NCI-H2227 treated with DMSO at 0.1 percent for 48 hours (cell line): ENCODE measurements around the gene ZNF599.

Source experiments
- DNase-seq: peaks from one replicate; lab custom pipeline; 2025; lab: John Stamatoyannopoulos, UW

Gene ZNF599

GRCh38 chr19:34744896-34745690 is 27.9 kb downstream of the ZNF599 start:
- DNase-seq: no peak

- DNase-seq: no peak
Measured at GRCh38 chr19:34734537-34735103, 38.4 kb downstream of the ZNF599 start.

- peak; percentile 100 for DNase-seq
Measured at GRCh38 chr19:34733746-34734536, 39.1 kb downstream of the ZNF599 start, which contains the start of gene ZNF181. Gene ZNF181 (plus strand): TSS chr19:34734243. CDS start chr19:34735038, 795 bp downstream.

GRCh38 chr19:34733266-34733745 is 39.7 kb downstream of the ZNF599 start:
- DNase-seq: peak; percentile 100

GRCh38 chr19:34732612-34733211 is 40.3 kb downstream of the ZNF599 start:
- DNase-seq: peak; percentile 37

- no peak for DNase-seq
Measured at GRCh38 chr19:34731964-34732363, 41.1 kb downstream of the ZNF599 start.

DNA sequence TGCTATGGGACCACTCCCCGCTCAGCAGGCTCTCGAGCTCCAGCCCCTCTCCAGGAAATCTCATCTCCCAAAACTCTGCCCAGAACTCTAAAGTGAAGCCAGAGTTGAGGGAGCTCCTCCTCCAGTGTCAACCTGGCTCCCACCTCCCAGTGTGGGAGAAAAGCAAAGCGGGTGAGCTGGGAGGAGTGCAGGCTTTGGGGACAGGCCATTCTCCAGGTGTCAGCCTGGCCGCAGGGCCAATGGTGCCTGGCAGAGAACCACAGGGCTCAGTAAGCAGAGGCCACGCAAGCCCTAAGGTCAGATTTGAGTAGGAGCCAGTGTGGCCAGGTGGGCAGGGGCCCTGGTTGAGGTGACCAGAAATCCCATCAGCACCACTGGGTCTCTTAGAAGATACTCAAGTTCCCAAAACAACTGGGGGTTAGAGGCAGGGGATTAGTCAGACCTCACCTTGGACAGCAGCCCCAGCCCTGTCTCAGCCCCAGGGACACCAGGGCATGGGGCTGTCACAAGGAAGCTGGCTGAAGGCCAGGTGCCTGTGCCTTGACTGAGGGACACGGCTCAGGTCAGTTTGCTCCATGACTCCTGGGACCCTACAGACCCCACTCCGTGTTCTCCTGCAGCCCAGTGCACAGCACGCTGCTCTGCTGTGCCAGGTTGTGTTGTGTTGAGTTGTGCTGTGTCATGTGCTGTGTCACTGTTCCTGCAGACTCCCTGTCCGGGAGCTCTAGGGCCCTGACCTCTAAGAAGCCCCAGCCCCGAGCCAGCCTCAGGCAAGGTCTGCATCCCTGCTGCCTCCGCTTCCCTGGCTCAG is 41.8 kb downstream of the ZNF599 start:
- no peak for DNase-seq

DNA sequence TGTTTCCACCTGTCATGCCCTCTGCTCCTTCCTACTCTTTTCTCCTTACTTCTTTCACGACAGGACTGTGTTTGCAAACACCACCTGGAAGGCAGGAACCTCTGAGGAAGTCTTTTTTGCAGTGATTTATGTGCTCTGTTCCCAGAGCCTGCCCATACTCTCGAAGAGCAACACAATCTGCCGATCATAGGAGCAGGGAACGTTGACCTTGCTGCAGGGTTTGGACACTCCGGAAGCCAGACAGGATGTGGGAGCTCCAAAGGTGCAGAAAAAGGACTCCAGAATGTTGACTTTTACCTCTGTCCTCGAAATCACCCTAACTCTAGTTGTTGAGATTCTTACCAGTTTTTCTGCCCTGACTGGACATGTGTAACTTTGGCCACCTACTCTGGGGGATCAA is 47.6 kb downstream of the ZNF599 start:
- DNase-seq: no peak

DNA sequence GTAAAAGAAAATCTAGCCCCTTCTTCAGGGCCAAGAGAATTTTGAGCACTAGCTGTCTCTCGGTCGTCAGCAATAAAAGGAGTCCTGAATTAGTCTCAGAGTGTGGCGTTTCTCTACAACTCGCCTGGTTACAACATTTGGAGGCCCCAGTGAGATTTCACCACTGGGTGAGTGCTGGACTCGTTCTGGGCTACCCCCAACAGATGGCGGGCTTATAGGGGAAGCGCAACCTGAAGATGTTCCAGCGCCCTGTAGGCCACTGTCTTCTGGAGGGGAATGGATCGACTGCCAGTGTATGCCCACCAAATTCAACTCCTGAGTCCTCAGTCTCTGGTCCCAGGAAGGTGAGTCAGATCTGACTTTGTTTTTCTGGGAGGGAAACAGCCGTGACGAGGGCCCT is 50.7 kb downstream of the ZNF599 start:
- DNase-seq: no peak

DNA sequence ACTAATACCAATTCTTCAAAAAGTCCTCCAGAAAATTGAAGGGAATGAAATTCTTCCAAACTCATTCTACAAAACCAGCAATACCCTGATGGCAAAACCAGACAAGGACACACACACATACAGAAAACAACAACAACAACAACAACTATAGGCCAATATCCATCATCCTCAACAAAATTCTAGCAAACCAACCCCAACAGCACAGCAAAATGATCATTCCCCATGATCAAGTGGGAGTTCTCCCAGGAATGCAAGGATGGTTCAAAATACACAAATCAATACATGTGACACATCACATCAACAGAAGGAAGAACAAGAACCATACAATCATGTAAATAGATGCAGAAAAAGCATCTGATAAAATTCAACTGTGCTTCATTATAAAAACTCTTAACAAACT is 57.7 kb downstream of the ZNF599 start:
- DNase-seq: no peak

GRCh38 chr19:34713262-34713637 is 59.8 kb downstream of the ZNF599 start:
- no peak for DNase-seq

GRCh38 chr19:34712395-34713261 is 60.4 kb downstream of the ZNF599 start:
- peak; percentile 99 for DNase-seq

- DNase-seq: peak; percentile 31
Measured at GRCh38 chr19:34711890-34712289, 61.1 kb downstream of the ZNF599 start.
